Activated T-cell treated with anti-CD3 and anti-CD28 coated beads, Interleukin-2, amount 50 U/mL, for 24 hours (primary cell): ENCODE results near the gene RNU2-63P.
"Not testable (repeated sequence)": the region's sequence is repeated elsewhere in the genome, so short reads cannot be mapped to it uniquely, and the experiment has no call there.

Experiments used
- DNase-seq: peaks from one replicate; pipeline ENCODE4 v3.0.0-alpha.2; 2020
- H3K27ac Mint-ChIP-seq: 2 replicates; pipeline ENCODE4 v1.8.0; 2020; ENCODE audit warnings: mild to moderate bottlenecking, mixed read lengths
- H3K27me3 Mint-ChIP-seq: 2 replicates; pipeline ENCODE4 v1.8.0; 2020; ENCODE audit warnings: mixed read lengths
- H3K36me3 Mint-ChIP-seq: 2 replicates; pipeline ENCODE4 v1.8.0; 2020; ENCODE audit warnings: low read depth, mixed read lengths
- H3K4me1 Mint-ChIP-seq: 2 replicates; pipeline ENCODE4 v1.8.0; 2020; ENCODE audit warnings: low read depth, mixed read lengths
- H3K4me3 Mint-ChIP-seq: 2 replicates; pipeline ENCODE4 v1.8.0; 2020; ENCODE audit warnings: mild to moderate bottlenecking, moderate library complexity, mixed read lengths
- H3K9me3 Mint-ChIP-seq: 2 replicates; pipeline ENCODE4 v1.8.0; 2020; ENCODE audit warnings: mixed read lengths

The RNU2-63P gene

GRCh38 chr2:87972385-87972784 lies 44.0 kb downstream of the RNU2-63P start:
- H3K27ac Mint-ChIP-seq, H3K9me3 Mint-ChIP-seq, H3K4me1 Mint-ChIP-seq, H3K27me3 Mint-ChIP-seq, H3K4me3 Mint-ChIP-seq, DNase-seq, H3K36me3 Mint-ChIP-seq: not testable (repeated sequence)
